Measurements from ENCODE around the gene CDK17.

DNA sequence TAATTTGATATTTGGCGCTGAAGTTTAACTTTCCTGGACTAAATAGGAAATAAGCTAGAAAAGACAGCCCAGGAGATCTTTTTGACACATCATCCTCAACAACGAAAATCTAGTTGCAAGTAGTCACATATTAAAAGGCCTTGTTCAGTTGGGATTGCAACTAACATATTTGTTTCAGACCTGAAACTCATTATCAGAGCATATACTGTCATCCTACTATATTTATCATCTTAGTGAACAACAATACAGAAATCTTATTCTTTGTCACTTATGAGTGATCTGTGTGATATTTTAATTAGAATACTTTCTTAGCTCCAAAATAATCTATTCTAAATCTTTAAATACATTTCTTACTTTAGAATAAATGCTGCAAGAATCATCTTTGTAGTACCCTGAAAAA is 134.0 kb downstream of the CDK17 start:
- TF ChIP-seq POLR2AphosphoS5 (IDR thresholded peaks at IDR 0.05; ENCODE audit: low read depth, low read length): no peak
- TF ChIP-seq POLR2A (IDR thresholded peaks at IDR 0.05; ENCODE audit: low read depth, low read length): no peak
- no peak for TF ChIP-seq TAF1 (IDR thresholded peaks at IDR 0.05; ENCODE audit: borderline replicate concordance, low read depth, low read length)

Measured in GM12892 (cell line).